Measurements from ENCODE around the gene TFEB. TPM values are rescaled to one million over a fixed set of nuclear protein-coding genes. Genes with fewer than 3 reads are reported as not detected.

TFEB gene
- total RNA-seq, 1 donor: 3.0 TPM

DNA sequence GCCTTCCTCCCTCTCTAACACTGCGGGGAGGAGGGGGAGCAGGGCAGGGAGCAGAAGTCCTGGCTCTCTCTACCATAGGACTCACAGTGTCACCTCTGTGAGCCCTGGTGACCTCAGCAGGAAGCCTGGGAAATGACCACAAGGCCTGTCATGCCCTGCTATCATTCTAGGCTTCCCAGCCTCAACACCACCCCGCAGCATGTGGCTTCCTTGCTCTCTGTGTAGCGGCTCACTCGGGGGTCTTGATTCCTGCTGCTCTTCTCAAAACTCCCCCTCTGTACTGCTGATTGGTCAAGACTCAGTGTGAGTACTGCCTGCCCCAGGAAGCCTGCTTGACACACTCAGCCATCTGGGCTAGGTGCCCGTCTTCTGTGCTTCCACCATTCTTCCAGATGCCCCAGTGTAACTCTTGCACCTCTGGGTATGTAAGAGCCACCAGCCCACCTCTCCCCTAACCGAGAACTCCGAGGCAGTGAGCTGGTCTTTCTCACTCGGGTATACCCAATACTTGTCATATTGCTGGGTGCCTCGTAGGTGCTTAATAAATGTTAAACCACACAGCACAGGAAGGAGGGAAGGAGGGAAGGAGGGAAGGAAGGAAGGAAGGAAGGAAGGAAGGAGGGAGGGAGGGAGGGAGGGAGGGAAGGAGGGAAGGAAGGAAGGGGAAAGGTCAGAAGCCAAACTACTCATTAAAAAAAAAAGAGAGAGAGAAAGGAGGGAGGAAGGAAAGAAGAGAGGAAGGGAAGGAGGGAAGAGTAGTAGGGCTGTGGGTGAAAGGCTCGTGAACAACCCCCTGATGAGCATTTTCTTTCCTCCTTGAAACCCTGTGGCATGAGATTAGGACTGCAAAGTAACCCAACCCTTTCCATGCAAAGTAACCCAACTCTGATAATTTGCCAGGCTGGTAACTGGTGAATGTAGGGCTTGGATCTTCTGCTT is 92.2 kb downstream of the TFEB start:
- H3K4me3 ChIP-seq (ENCODE audit: low read depth, low read length): no peak overlapping the region
- TF ChIP-seq, protein P1, sequence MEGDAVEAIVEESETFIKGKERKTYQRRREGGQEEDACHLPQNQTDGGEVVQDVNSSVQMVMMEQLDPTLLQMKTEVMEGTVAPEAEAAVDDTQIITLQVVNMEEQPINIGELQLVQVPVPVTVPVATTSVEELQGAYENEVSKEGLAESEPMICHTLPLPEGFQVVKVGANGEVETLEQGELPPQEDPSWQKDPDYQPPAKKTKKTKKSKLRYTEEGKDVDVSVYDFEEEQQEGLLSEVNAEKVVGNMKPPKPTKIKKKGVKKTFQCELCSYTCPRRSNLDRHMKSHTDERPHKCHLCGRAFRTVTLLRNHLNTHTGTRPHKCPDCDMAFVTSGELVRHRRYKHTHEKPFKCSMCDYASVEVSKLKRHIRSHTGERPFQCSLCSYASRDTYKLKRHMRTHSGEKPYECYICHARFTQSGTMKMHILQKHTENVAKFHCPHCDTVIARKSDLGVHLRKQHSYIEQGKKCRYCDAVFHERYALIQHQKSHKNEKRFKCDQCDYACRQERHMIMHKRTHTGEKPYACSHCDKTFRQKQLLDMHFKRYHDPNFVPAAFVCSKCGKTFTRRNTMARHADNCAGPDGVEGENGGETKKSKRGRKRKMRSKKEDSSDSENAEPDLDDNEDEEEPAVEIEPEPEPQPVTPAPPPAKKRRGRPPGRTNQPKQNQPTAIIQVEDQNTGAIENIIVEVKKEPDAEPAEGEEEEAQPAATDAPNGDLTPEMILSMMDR (IDR thresholded peaks at IDR 0.05; ENCODE audit: insufficient read depth, low read depth, low read length): no peak
- no peak for DNase-seq (ENCODE audit: low read depth)

DNA sequence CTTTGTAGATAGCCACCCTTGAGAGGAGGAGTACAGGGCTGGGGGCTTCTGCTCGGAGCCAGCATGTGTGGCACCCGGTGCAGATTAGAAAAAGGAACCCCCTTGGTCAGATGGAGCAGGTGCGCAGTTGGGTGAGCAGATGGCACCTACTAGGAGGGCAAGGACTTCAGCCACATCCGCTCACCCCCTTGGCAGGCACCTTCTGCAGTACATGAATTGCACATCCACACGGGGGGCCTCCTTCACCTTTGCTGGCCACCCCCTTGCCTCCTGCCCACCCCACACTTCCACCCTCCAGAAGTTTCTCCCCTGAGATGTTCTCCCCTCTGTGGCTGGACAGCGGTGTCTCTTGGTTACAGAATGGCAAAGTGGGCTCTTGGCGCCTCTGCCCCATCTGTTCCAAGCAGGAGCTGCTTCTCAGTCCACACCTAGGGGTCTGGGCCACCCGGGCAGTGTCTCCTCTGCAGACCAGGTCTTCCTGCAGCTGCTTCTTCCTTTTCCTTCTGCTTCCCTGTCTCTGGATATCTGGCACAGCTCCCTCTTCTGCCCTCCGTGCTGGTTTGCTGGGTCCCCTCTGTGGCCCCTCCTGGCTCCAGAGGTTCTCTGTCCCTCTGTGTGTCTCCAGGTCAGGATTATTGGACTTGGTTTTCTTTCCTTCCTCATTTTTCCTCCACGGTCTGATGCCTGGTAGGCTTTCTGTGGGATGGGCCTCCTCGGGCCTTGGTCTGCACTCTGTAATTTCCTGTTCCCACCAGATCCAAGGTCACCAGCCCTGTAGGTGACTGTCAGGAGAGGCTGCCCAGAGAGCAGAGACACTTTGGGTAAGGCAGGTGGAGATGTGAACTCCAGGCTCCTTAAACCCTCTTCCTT is 93.1 kb downstream of the TFEB start:
- TF ChIP-seq, protein P1 (IDR thresholded peaks at IDR 0.05; ENCODE audit: insufficient read depth, low read depth, low read length): no peak
- no peak overlapping the region for H3K4me3 ChIP-seq (ENCODE audit: low read depth, low read length)
- no peak for DNase-seq (ENCODE audit: low read depth)

DNA sequence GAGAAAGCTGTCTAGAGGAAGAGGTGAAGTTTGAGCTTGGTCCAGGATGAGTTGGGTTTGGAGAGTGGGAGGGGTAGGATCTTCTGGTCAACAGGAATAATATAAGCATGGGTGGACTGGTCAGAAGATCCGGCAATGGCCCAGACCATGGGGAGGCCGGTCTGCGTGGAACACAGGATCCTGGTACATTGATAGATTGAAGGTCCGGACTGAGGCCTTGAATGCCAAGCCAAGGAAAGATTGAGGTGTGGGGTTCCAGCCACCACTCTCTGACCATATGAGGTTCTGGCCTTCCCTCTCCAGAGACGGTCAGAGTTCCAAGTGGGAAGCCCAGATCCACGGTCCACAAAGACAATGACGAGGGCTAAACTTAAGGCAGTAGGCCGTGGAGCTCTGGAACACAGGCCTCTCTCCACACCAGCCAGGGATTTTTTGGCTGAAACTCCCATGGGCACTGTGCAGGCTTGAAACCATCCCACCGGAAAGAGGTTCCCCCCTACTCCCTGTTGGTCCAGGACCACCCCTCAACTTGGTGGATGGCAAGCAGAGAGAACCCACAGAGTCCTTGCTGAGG is 94.0 kb downstream of the TFEB start:
- no peak for DNase-seq (ENCODE audit: low read depth)
- no peak overlapping the region for H3K4me3 ChIP-seq (ENCODE audit: low read depth, low read length)
- TF ChIP-seq, protein P1 (IDR thresholded peaks at IDR 0.05; ENCODE audit: insufficient read depth, low read depth, low read length): no peak

DNA sequence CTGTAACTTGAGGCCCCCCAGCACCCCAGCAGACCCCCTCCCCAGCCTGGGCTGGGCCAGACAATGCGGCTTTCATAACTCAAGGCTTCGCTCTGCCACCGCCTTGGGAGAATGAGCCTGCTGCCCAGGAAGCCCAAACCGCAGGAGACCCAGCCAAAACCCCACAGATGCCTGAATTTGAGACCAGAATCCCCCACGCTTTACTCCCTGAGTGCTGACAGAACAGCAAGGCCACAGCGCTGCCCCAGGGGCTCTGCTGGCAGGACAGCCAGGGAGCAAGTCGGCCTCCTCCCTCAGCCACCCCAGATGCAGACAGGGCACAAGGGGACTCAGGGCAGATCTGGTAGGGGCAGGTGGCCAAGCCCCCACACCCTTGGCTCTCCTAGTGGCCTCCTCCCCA is 95.0 kb downstream of the TFEB start:
- H3K4me3 ChIP-seq (ENCODE audit: low read depth, low read length): no peak overlapping the region
- no peak for DNase-seq (ENCODE audit: low read depth)
- TF ChIP-seq, protein P1 (IDR thresholded peaks at IDR 0.05; ENCODE audit: insufficient read depth, low read depth, low read length): no peak

DNA sequence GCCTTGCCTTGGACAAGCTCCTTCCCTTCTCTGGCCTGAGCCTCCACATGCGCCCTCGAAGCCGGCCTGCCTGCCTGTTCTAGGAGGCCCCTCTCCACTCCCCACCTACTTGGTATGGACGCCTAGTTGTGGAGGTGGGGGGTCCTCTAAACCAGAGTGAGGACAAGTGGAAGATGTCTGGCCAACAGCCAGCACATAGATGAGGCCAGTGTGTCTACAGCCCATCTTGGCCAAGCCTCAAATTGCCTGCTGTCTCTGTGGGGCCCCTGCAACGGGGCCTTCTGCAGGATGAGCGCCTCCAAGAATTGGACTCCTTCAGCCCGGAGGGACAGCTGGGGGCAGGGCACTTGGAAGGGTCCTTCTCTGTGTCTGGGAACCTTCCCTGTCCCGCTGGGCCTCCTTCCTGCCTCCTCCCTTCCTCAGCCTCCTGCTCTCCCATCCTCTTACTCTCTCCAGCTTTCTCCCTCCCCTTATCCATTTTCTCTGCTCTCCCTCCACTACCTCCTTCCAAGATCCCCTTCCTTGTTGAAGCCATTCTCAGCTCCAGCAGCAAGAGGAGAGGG is 95.5 kb downstream of the TFEB start:
- DNase-seq (ENCODE audit: low read depth): no peak
- TF ChIP-seq, protein P1 (IDR thresholded peaks at IDR 0.05; ENCODE audit: insufficient read depth, low read depth, low read length): no peak
- H3K4me3 ChIP-seq (ENCODE audit: low read depth, low read length): no peak overlapping the region

Measured in fibroblast of villous mesenchyme (primary cell).